ENCODE measurements around the gene SLC12A7.

GRCh38 chr5:1032011-1032410 lies 79.9 kb downstream of the SLC12A7 start:
- TF ChIP-seq, protein P1, sequence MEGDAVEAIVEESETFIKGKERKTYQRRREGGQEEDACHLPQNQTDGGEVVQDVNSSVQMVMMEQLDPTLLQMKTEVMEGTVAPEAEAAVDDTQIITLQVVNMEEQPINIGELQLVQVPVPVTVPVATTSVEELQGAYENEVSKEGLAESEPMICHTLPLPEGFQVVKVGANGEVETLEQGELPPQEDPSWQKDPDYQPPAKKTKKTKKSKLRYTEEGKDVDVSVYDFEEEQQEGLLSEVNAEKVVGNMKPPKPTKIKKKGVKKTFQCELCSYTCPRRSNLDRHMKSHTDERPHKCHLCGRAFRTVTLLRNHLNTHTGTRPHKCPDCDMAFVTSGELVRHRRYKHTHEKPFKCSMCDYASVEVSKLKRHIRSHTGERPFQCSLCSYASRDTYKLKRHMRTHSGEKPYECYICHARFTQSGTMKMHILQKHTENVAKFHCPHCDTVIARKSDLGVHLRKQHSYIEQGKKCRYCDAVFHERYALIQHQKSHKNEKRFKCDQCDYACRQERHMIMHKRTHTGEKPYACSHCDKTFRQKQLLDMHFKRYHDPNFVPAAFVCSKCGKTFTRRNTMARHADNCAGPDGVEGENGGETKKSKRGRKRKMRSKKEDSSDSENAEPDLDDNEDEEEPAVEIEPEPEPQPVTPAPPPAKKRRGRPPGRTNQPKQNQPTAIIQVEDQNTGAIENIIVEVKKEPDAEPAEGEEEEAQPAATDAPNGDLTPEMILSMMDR (optimal IDR thresholded peaks at IDR 0.05 in 1 of 3, IDR thresholded peaks at IDR 0.05 in 1 of 3, conservative IDR thresholded peaks at IDR 0.05 in 1 of 3; ENCODE audit: extremely low read depth in 1 of 3, insufficient read depth in 2 of 3, low read length in 3 of 3), result no peak
- no peak for TF ChIP-seq EZH2 (IDR thresholded peaks at IDR 0.05; ENCODE audit: low read length)

Data from keratinocyte (primary cell).